Stomach (tissue), 9 donors: ENCODE measurements around the gene MEI4. TPM values are rescaled to one million over a fixed set of nuclear protein-coding genes. Genes with fewer than 3 reads are reported as not detected.

Experiments used
- DNase-seq, 2 donors: peaks; one replicate each; pipeline versions ENCODE4 v3.0.0 to v3.0.0-alpha.2; 2013 to 2019
- H3K27ac ChIP-seq, 5 donors: fragments of 200-600 bp in 4 of 5; sonication (generic) in 4 of 5; one replicate each; pipeline ENCODE4 v1.5.1; 2013 to 2019; ENCODE audit warnings: mild to moderate bottlenecking in 1 of 5, moderate library complexity in 1 of 5
- H3K27me3 ChIP-seq, 3 donors: fragments of 200-600 bp; sonication (generic); one replicate each; pipeline ENCODE4 v1.5.1; 2017 to 2019; ENCODE audit warnings: mixed run types in 1 of 3
- H3K36me3 ChIP-seq, 4 donors: fragments of 200-600 bp; sonication (generic); 1 replicate in 3 of 4; 2 replicates in 1 of 4; pipeline ENCODE4 v1.5.1; 2016 to 2019
- H3K4me1 ChIP-seq, 4 donors: fragments of 200-600 bp; sonication (generic); one replicate each; pipeline ENCODE4 v1.5.1; 2016 to 2019
- H3K4me3 ChIP-seq, 4 donors: fragments of 200-600 bp; sonication (generic) in 3 of 4; one replicate each; pipeline ENCODE4 v1.5.1; 2016 to 2019; ENCODE audit warnings: mild to moderate bottlenecking in 1 of 4
- H3K9me3 ChIP-seq, 4 donors: fragments of 200-600 bp; sonication (generic); one replicate each; pipeline ENCODE4 v1.5.1; 2016 to 2019
- EP300 ChIP-seq: sonication (generic); formaldehyde crosslinking; IDR thresholded peaks from one replicate; pipeline ENCODE4 v1.6.1; 2017; ENCODE audit warnings: antibody characterized with exemption
- POLR2A ChIP-seq, 4 donors: fragments of 450-650 bp; IDR thresholded peaks; one replicate each; pipeline ENCODE4 v1.6.1; 2016; ENCODE audit warnings: antibody characterized with exemption in 4 of 4, control low read depth in 2 of 4, mild to moderate bottlenecking in 1 of 4, moderate library complexity in 1 of 4
- POLR2AphosphoS5 ChIP-seq, 3 donors: sonication (generic); formaldehyde crosslinking; IDR thresholded peaks; one replicate each; pipeline ENCODE4 v1.6.1; 2016; ENCODE audit warnings: antibody characterized with exemption in 3 of 3
- WGBS, 5 donors: extraction: QIAGEN DNeasy Blood & Tissue Kit in 3 of 5; methylation state at CpG; one replicate each; pipeline versions ENCODE4 v1.1.5 to v1.1.7; 2013 to 2018; 5-methylcytosine and 5-hydroxymethylcytosine counted together
- intact Hi-C: fragments of 100-400 bp; cut with DNase I; formaldehyde crosslinking; loops from one replicate; pipeline ENCODE4 v1.15.1; 2023; ENCODE audit warnings: low total_unique reads
- polyA plus RNA-seq, 3 donors: library from polyadenylated mRNA; stranded (reverse); fragments of 200-250 nt; gene quantifications; one replicate each; pipeline ENCODE4 v1.2.3, GENCODE V29; 2013
- total RNA-seq, 5 donors: library from RNA; depleted of rRNA; stranded (reverse); fragments of >200 nt; gene quantifications; one replicate each; pipeline versions ENCODE4 v1.1.0 to v1.2.3, GENCODE V29; 2014 to 2016
- TF ChIP-seq, protein P1 (sequence below), 7 experiments: fragments of 450-650 bp in 4 of 7; fragments of 200-600 bp in 3 of 7; sonication (generic) in 3 of 7; IDR thresholded peaks; one replicate each; pipeline ENCODE4 v1.5.1; 2016 to 2019; ENCODE audit warnings: antibody characterized with exemption in 7 of 7, control low read depth in 2 of 7, mild to moderate bottlenecking in 1 of 7
- donor health status: healthy with polysubstance abuse.
- donor health status: Bipolar disorder and iron deficiency.
- donor health status: healthy.

Gene MEI4
- total and polyA plus RNA-seq, 8 donors, result 0.73 TPM; not detected in 7

DNA sequence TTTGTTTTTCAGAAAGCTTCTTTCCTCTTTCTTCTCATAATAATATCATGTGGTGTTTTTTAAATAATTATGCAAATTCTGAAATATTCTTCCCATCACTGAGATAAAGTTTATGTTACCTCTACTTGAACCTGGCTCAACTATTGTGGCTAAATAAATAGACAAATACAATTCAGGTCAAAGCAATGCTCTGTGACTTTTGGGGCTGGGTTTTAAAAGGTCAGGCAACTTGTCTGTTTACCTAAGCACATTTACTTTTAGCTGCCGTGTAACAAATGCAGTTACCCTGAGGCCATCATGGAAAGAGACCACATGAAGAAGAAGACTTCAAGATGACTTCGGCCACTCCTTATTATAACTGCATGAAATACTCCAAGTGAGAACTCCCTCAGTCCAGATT lies 33.7 kb upstream of the MEI4 start:
- 46 to 58% (median 53%) methylated on average over 2 of the region's 2 CpGs for WGBS, 5 donors

DNA sequence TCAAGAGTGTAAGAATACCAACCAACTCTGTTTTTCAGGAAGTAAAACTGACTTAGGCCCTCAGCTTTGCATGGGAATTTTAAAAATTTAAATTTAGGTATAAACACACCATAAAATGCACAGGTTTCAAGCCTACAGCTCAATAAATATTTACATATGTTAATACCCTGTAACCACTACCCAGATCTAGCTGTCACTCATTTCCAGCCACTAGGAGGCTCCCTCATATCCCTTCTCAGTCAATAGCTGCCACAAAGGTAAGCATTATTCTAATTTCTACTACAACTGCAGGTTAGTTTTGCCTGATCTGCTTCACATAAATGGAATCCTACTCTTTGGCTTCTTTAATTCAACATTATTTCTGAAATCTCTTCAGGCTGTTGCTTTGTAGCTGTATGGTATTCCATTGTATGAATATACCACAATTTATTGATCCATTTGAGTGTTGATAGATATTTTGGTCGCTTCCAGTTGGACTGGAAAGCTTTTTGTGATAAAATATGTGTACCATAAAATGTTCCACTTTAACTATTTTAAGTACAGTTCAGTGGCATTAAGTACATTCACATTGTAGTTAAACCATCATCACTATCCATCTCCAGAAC lies 32.5 kb upstream of the MEI4 start:
- no peaks in the 10 kb centered on the region for H3K4me1 ChIP-seq
- intact Hi-C loops, result no loop called here
- H3K27ac ChIP-seq, result no peak overlapping the region
- no peak overlapping the region for H3K4me3 ChIP-seq
- TF ChIP-seq POLR2A (IDR thresholded peaks at IDR 0.05), result no peak
- no peak for TF ChIP-seq EP300
- no peak for TF ChIP-seq POLR2AphosphoS5 (IDR thresholded peaks at IDR 0.05)
- TF ChIP-seq, protein P1, sequence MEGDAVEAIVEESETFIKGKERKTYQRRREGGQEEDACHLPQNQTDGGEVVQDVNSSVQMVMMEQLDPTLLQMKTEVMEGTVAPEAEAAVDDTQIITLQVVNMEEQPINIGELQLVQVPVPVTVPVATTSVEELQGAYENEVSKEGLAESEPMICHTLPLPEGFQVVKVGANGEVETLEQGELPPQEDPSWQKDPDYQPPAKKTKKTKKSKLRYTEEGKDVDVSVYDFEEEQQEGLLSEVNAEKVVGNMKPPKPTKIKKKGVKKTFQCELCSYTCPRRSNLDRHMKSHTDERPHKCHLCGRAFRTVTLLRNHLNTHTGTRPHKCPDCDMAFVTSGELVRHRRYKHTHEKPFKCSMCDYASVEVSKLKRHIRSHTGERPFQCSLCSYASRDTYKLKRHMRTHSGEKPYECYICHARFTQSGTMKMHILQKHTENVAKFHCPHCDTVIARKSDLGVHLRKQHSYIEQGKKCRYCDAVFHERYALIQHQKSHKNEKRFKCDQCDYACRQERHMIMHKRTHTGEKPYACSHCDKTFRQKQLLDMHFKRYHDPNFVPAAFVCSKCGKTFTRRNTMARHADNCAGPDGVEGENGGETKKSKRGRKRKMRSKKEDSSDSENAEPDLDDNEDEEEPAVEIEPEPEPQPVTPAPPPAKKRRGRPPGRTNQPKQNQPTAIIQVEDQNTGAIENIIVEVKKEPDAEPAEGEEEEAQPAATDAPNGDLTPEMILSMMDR (IDR thresholded peaks at IDR 0.05), result peak in 3 of 7 experiments; percentile 11 to 37 (median 24)
- H3K9me3 ChIP-seq, result peaks cover 0 to 10% (median 3%) of the 10 kb centered on the region in 4 donors
- no peaks in the 10 kb centered on the region for H3K27me3 ChIP-seq
- H3K36me3 ChIP-seq, result no peaks in the 10 kb centered on the region
- WGBS, 5 donors, result 83 to 95% (median 89%) methylated on average over 1 of the region's 1 CpG
- DNase-seq, result peak; percentile 26 to 28

More for the DNA sequence above, 33.7 kb upstream of the MEI4 start:
- Histone ChIP-seq H3K36me3 (no peaks in the 10 kb centered on the region), H3K4me1 (no peaks in the 10 kb centered on the region), H3K27me3 (no peaks in the 10 kb centered on the region), H3K27ac (no peak overlapping the region), H3K4me3 (no peak overlapping the region), H3K9me3 (peaks cover 0 to 10% (median 3%) of the 10 kb centered on the region in 4 donors)
- intact Hi-C loops, result no loop called here
- no peak for DNase-seq
- TF ChIP-seq EP300, result no peak

DNA sequence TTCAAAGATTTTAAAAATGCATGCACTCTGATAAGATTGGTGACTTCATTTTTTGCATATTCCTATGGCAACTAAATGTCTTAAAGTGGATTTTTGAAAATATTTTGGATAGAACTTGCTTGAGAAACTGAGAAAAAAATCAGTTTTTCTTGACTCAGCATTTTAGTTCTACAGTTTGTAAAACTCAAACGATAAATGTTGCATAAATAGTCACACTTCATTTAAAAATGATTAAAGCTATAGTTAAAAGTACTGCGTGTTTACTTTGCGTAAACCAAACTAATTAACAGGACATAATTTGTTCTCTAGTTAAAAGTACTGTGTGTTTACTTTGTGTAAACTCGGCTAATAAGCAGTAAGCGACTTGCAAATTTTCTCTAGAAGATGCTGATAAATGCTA lies 28.3 kb upstream of the MEI4 start:
- 26 to 50% (median 30%) methylated on average over 5 of the region's 5 CpGs for WGBS, 5 donors
- no peak for TF ChIP-seq EP300
- TF ChIP-seq POLR2AphosphoS5 (IDR thresholded peaks at IDR 0.05), result no peak
- no peak for TF ChIP-seq POLR2A (IDR thresholded peaks at IDR 0.05)
- TF ChIP-seq, protein P1 (IDR thresholded peaks at IDR 0.05), result no peak
- intact Hi-C loops, result no loop called here
- H3K27ac ChIP-seq, result no peak overlapping the region
- H3K4me3 ChIP-seq, result no peak overlapping the region
- DNase-seq, result no peak
- H3K4me1 ChIP-seq, result no peaks in the 10 kb centered on the region
- no peaks in the 10 kb centered on the region for H3K27me3 ChIP-seq
- no peaks in the 10 kb centered on the region for H3K36me3 ChIP-seq
- H3K9me3 ChIP-seq, result no peaks in the 10 kb centered on the region

DNA sequence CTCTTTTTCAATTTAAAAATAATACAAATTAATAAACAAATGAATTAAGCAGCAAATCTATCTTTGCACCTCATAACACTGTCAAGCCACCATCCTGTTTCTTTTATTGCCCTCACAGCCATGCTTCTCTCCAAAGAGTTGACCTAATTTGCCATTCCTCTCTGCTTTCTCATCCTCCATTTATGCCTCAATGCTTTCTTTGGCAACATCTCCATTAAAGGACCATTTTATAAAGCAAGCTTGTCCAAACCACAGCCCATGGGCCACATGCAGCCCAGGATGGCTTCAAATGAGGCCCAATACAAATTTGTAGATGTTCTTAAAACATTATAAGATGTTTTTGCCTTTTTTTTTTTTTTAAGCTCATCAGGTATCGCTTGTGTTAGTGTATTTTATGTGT lies 26.4 kb upstream of the MEI4 start:
- Histone ChIP-seq H3K4me3 (no peak overlapping the region), H3K9me3 (no peaks in the 10 kb centered on the region), H3K4me1 (no peaks in the 10 kb centered on the region), H3K27me3 (no peaks in the 10 kb centered on the region), H3K36me3 (no peaks in the 10 kb centered on the region), H3K27ac (no peak overlapping the region)
- no peak for TF ChIP-seq EP300
- TF ChIP-seq POLR2AphosphoS5 (IDR thresholded peaks at IDR 0.05), result no peak
- TF ChIP-seq POLR2A (IDR thresholded peaks at IDR 0.05), result no peak
- TF ChIP-seq, protein P1 (IDR thresholded peaks at IDR 0.05), result no peak
- intact Hi-C loops, result no loop called here
- 82 to 97% (median 89%) methylated on average over 1 of the region's 1 CpG for WGBS, 5 donors
- DNase-seq, result no peak

DNA sequence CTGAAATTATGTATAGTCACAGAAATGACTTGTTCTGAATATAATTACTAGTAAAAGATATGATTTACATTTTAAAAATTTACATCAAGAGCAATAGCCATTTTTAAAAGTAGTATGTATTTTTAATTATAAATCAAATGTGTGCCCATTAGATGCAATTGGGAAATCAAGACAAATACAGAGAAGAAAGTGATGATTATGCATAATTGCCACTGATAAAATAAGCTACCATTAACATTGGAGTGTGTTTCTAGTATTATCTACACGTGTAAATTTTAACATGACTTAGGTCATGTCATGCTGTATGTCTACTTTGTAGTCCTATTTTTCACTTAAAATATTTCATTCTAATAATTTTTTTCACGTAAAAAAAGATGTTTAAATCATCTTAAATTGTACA lies 22.8 kb upstream of the MEI4 start:
- Histone ChIP-seq H3K4me1 (no peaks in the 10 kb centered on the region), H3K9me3 (no peaks in the 10 kb centered on the region), H3K27ac (no peak overlapping the region), H3K27me3 (no peaks in the 10 kb centered on the region), H3K4me3 (no peak overlapping the region), H3K36me3 (no peaks in the 10 kb centered on the region)
- 66 to 85% (median 82%) methylated on average over 2 of the region's 2 CpGs for WGBS, 5 donors
- intact Hi-C loops, result no loop called here
- TF ChIP-seq EP300 (no peak), POLR2AphosphoS5 (IDR thresholded peaks at IDR 0.05) (no peak), POLR2A (IDR thresholded peaks at IDR 0.05) (no peak)
- TF ChIP-seq, protein P1 (IDR thresholded peaks at IDR 0.05), result no peak
- no peak for DNase-seq
